ENCODE results near the gene FBXL14.
A peak's percentile ranks its signal among the peaks of the same experiment; 100 is the strongest.

The FBXL14 gene

DNA sequence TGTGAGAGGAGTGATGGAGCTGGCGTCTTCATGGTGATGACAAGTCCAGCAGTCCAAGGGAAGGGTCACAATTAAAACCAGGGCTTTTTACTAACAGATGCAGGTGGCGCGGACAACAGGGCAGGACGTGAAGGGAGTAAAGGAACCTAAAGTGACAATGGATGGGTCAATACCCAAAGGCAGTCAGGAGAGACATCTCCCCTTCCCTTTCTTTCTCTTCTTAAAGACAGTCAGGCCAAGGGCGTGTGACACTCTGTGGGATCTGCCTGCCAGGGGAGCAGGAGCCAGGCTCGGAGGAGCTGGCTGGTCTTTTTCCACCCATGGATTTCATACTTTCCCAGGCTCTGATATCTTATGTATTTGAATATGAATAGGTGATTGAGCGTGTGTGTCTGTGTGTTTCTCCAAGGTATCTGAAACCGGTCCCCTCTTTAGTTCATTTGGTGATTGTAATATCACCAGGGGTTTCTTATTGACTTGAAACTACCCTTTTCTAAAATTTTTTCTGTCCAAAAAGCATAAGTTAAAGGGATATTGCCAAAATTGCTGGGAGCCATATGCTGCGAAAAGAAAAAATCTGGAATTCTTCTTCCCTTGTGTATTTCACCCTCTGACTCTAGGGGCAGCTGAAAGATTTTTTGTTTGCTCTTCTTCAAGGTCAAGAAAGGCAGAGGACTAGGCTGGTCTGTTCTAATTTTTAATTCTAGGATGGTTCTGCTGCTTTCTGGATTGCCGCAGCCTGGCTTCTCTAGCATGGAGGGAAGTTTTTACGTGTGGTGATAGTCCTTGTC is 61.8 kb downstream of the FBXL14 start:
- DNase-seq: no peak

DNA sequence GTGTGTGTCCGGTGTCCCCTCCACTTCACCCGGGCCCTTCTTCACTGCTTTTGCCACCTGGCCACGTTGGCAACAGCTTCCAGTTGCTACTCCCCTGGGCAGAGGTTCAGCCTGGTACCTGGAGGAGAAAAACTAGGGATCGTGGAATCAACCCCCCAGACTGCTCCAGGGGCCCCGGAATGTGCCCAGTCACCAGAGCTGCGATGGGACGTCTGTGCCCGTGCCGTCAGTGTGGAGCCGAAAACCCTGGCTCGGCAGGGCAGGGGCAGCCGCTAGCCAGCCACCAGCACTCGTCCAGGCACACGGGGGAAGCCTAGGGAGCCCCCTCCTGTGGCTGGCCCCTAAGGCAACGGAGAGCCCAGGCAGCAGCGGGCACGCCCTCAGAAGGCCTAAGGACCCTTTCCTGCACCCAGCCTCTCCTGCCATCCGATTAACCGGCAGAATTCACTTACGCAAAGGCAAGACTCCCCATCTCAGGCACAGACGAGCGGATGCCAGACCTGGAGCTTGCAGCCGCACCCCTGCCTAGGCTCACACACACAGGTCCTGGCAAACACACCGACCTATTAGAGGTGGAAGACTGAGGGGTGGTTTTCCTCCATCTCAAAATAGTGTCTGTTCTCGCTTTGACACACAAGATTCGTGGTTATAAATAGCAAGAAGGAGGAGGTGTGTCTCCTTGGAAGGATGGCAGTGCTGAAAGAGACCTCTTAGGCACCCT is 62.6 kb downstream of the FBXL14 start:
- DNase-seq: no peak

DNA sequence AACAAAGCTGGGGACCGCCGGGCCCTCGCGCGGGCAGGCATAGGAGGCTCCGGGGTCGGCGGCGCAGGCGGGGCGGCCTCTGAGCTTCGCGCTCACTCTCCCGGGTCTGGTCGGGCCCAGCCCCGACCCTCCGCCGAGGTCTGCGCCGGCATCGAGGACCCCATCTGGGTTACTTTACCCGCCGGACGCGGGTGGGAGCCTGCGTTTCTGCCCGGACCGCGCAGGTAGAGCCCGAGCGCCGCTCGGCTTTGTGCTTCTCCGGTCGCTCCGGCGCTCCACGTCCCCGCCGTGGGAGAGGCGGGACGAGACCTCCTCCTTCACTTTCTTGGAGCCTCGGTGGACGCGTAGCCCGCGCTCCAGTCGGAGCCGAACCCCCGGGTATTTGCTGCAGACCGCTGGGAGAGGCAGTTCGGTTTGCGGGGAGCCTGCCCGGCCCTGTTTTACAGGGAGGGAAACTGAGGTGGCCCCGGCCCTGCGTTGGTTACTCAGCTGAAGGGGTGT is 63.2 kb downstream of the FBXL14 start:
- DNase-seq: no peak

DNA sequence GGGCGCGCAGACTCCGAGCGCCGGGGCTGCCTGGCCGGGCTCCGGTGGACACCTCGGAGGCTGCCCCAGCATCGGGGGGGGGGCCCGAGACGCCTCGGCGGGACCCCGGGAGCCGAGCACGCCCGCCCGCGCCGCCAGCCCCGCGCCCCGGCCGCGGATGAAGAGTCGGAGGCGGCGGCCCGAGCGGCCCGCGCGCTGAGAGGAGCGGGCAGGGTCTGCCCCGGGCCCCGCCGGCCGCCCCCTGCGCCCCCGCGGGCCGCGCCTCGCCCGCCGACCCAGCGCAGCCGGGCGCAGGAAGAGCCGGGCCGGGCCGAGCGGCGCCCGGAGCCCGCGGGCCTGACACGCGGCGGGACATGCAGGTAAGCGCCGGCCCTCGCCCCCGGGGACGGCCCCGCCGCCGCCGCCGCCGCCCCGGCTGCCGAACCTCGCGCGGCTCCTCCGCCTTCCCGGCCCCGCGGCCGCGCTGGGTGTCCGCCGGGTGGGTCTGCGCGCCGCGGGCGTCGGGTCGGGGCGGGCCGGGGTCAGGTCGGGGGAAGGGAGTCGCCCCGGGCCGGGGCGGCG is 63.7 kb downstream of the FBXL14 start:
- DNase-seq: peak; percentile 8

DNA sequence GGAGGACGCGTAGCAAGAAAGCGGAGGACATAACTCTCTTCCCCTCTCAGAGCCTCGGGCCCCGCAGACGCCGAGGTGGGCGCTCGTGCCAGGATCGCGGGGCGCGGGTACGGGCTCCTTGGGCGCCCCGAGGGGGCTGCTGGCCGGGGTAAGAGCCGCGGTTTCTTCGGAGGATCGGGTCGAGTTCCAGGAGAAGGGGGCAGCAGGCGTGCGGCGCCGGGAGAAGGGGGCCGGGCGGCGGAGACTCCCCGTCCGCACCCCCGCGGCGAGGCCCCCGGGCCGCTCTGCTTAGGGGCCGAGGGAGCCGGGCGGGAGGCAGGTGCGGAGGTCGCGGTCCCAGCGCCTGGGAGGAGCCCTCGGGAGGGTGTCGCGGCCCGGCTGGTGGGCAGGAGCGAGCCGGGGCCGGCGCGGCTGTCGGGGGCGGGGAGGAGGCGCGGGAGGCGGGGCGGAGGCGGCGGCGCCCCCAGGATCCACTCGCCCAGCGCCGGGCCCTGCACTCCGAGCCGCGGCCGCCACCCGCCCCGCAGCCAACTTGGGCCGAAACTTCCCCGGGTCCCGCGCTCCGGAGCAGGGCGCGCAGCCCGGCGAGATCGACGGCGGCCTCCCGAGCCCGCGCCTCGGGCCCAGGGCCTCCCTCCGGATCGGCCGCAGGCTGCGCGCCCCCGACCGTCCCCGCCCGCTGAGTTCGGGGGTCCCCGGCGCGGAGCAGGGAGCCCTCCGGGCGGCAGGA is 64.4 kb downstream of the FBXL14 start:
- peak; percentile 12 for DNase-seq

DNA sequence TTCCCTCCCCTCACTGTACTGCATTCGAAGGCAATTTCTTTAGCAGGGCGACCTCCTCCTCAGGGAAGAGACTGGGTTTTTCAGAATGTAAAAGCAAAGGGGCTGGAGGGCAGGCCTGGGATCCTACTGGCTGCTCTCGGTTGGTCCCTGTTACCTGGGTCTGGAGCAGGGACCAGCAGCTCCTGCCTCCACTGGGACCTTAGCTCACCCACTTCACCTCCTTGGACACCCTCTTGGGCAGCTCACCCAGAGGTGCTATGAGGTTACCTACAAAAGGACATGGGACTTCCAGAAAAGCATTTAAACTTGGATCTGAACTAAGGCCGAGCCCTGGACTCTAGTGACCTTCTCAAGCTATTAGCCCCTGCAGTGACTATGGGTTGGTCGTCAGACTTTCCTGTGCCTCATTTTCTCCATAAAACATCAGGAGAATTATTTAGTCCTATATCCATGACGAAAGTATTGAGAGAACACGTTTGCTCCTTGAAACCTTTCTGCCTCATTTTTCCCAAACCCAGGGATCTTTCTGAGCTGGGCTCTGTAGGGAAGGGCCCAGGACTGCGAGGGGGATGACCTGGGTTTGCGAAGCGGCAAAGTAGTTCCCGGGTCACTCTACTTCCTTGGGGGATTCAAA is 65.0 kb downstream of the FBXL14 start:
- DNase-seq: no peak

DNA sequence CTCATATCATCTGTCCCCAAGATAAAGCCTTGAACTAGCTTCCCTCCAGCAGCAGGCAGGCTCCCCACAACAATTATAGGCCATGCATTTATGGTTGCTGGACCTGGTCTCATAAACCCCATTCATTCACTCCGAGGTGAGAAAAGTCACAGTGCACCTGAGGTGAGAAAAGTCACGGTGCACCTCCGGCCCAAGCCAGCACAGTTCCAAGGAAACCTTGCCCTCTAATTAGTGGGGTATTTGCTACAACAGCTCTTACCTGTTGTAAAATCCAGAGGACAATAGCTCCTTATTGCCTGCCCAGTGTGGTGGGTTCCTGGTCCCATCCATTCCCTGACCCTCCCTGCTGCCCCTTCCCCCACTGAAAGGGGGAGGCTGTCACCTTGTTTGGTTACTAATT is 65.6 kb downstream of the FBXL14 start:
- DNase-seq: no peak

DNA sequence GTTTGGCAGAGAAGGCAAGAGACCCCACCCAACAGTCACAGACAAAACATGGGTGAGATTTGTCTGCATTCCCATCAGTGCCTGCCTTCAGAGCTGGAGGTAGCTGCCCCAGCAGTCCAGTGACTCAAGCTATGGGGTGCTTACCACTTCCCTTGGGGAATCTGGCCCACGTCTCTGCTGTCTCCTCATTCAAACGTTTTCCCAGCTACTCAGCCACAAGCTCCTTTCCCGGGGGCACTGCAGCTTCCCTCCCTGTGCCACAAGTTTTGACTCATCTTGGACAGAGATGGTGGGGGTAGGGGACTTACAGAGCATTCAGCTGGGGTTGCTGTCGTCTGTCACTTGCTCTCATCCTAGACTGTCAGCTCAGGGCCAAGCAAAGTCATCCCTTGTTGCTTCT is 66.6 kb downstream of the FBXL14 start:
- no peak for DNase-seq

DNA sequence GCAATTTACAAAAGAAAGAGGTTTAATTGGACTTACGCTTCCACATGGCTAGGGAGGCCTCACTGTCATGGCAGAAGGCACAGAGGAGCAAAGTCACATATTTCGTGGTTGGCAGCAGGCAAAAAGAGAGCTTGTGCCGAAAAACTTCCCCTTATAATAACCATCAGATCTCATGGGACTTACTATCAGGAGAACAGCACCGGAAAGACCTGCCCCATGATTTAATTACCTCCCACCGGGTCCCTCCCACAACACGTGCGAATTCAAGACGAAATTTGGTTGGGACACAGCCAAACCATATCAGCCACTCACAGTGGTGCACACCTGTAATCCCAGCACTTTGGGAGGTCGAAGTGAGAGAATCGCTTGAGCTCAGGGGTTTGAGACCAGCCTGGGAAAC is 68.5 kb downstream of the FBXL14 start:
- DNase-seq: no peak

DNA sequence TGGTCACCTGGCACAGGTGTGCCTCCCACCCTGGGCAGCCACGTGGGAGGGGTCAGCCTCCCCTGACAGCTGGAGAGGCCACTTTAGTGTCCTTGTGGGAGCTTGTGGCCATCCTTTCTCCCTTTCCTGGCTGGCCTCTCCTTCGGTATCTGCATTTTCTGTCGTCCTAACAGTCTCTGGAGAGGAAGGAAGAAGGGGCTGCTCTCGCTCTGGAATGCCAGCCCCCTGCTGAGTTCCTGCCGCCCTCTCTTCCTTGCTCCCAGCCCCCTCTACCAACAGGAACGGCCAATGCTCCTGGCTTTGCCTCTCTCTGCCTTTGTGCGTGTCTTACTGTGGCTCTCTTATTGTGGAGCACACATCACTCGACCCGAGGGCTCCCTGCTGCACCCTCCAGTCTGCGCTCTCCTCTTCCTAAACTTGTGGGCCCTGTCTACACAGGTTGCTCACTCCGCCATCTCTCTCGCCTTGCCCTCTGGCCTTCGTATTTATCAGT is 70.8 kb downstream of the FBXL14 start:
- DNase-seq: no peak

DNA sequence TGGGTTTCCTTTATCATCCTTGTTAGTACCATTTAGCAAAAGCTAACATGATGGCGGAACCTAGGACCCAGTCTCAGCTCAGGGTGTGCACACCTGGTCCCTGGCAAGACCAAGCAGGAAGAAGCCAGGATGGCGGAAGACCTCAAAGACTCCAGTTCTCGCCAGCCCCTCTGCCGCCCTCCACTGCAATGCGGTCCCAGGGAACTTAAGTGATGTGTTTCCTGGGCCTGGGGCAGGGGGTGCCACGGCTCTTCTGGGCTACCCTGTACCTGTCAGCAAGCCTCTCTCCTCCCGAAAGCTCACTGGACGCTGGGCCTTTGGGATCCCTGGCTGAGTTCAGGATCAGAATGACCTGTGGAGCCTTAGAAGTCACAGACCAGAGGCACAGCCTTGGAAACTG is 71.3 kb downstream of the FBXL14 start:
- DNase-seq: no peak

DNA sequence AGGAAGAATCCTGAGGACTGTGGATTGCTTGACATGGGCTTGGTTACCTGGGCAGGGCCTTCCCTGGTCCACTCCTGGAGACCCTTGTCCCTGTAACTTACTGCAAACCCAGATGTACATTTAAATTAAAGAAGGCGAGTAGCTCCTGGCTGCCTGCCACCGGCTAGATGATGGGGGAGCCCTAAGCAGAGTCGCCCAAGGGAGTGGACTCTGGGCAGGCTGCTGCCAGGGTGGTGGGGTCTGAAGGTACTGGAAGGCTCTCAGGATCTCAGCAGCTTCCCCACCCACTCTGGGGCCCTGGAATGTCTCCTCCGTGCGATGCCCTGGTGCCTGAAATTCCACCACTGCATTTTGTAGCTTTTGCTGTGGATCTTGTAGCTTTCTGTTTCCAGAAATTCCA is 74.7 kb downstream of the FBXL14 start:
- no peak for DNase-seq

DNA sequence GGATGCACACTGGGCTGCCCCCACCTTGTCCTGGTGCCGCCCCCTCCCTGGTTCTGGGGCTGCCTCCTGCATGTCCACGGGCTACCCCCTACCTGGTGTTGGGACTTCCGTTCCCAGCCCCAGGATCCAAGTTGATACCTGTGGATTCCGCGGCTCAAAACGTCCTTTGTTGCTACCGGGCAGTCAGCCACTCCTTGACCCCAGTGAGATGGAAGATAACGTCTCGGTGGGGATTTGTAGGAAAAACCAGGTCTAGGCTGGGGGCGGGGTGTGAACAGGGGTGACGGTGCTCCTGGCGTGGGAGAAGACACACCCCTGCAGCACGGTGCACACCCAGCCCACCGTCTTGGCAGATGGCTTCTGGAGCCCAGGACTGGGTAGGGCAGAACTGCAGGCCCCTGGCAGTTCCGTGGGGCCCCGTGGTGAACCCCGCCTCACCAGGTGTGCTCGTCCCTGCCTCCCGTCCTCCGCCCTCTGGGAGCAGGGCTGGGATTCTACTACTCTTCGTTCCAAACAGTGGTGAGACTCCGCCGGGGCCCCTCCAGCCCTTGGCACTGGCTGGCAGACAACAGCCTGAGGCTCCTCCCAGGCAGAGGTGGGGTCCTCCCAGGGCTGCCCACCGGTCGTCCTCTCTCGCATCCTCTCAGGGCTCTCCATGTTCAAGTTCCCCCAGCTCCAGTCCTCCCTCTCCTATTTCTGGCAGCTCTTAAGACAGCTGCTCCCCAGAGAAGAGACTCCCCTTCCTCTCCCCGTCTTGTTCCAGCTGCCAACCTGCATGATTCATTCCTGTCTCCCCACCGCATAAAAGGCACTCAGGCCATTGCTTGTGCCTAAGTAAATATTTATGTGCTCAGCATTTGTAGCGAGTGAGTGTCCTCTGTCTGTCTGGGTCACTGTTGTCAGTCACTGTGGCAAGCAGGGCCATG is 75.5 kb downstream of the FBXL14 start:
- DNase-seq: no peak

DNA sequence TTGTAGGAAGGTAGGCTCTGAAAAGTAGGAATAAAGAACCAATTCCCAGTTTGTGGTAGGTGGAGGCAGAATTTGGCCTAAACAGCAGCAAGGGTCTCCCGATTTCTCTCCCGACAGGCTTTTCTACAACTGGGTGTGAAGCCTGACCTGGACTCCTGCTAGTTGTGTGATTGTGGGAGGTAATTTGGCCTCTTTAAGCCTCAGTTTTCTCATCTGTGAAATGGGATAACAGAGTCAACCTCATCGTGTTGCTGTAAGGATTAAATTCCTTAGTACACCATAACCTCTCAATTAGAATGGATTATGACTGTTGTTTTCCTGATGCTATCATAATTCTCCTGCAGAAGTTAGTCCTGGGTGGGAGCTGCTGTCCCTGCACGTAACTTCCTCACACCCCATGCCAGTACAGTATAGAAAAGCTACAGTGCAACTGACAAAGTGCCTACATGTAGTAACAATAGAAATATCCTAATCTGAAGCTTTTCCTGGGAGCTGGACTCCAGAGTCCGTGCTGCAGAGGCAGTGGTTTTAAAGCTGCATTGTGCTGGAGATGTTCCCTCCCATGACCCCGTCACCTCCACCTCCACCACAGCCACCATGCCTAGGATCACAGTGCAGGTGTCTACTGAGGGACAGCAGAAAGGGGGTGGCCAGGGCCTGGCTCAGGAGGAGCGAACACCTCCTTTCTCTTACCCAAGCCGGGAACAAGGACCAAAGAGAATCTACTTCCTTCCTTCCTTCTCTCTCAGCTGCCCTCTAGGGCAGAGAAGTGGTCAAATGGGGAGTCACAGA is 76.5 kb downstream of the FBXL14 start:
- DNase-seq: no peak

DNA sequence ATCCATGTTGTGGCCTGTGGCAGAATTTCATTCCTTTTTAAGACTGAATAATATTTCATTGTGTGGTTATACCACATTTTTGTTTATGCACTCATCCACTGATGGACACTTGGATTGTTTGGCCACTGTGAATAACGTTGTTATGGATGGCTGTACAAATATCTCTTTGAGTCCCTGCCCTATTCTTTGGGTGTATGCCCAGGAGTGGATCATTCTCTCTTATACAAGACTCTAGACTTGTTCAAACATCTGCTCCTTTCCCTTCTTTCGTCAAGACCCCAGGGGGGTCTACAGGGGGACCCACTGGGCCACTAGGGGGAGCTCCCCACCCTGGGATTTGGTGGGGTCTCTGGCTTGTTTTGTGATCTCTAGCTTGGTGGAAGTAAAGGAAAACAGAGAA is 77.4 kb downstream of the FBXL14 start:
- DNase-seq: no peak

All from stimulated activated CD4-positive, alpha-beta T cell treated with anti-CD3 and anti-CD28 coated beads, Interleukin-4, amount 100 ng/mL, for 1 hour (primary cell).